Lower leg skin (tissue), 4 donors: ENCODE results near the gene PPM1M. TPM values are rescaled to one million over a fixed set of nuclear protein-coding genes. Genes with fewer than 3 reads are reported as not detected.
A peak's percentile ranks its signal among the peaks of the same experiment; 100 is the strongest.
"Not testable (repeated sequence)": the region's sequence is repeated elsewhere in the genome, so short reads cannot be mapped to it uniquely, and the experiment has no call there.

Experiments
- DNase-seq, 2 donors: peaks; one replicate each; pipeline ENCODE4 v3.0.0-alpha.2; 2019; ENCODE audit warnings: low spot score in 2 of 2
- H3K4me3 ChIP-seq: fragments of 200-600 bp; sonication (generic); 2 replicates; pipeline ENCODE4 v1.5.1; 2017; ENCODE audit warnings: mild to moderate bottlenecking, low read depth; ENCODE audit not compliant: poor library complexity, severe bottlenecking
- CTCF ChIP-seq, 3 donors: fragments of 450-650 bp; IDR thresholded peaks; one replicate each; pipeline ENCODE4 v1.5.1; 2016; ENCODE audit warnings: antibody characterized with exemption in 3 of 3, mild to moderate bottlenecking in 3 of 3, moderate library complexity in 2 of 3
- POLR2A ChIP-seq, 2 donors: fragments of 450-650 bp; IDR thresholded peaks; one replicate each; pipeline ENCODE4 v1.6.1; 2016 to 2017; ENCODE audit warnings: antibody characterized with exemption in 2 of 2, mild to moderate bottlenecking in 1 of 2, moderate library complexity in 1 of 2
- WGBS, 2 donors: methylation state at CpG; one replicate each; pipeline ENCODE4 v1.1.5; 2018; 5-methylcytosine and 5-hydroxymethylcytosine counted together
- intact Hi-C: fragments of 100-400 bp; cut with DNase I; formaldehyde crosslinking; loops from one replicate; pipeline ENCODE4 v1.15.0; 2023; ENCODE audit warnings: low total_unique reads
- total RNA-seq, 4 donors: library from RNA; depleted of rRNA; stranded (reverse); fragments of >200 nt; gene quantifications; one replicate each; pipeline ENCODE4 v1.1.0, GENCODE V29; 2016

Gene PPM1M
- total RNA-seq, 4 donors from 2014 or later = 10.4 to 28.6 (median 14.0) TPM

GRCh38 chr3:52272831-52273230 is 27.3 kb downstream of the PPM1M start:
- TF ChIP-seq CTCF (IDR thresholded peaks at IDR 0.05) (no peak), POLR2A (IDR thresholded peaks at IDR 0.05) (no peak)
- no peak overlapping the region for H3K4me3 ChIP-seq
- no peak for DNase-seq
- 90 to 93% methylated on average over 3 of the region's 3 CpGs for WGBS, 2 donors
- intact Hi-C loops = no loop called here

GRCh38 chr3:52274781-52275180 is 29.2 kb downstream of the PPM1M start:
- DNase-seq = peak in 1 of 2 donors; percentile 78
- H3K4me3 ChIP-seq = not testable (repeated sequence)

GRCh38 chr3:52277071-52277964 is 31.8 kb downstream of the PPM1M start:
- 1% methylated on average over 28 of the region's 28 CpGs for WGBS, 2 donors
- no peak for TF ChIP-seq POLR2A (IDR thresholded peaks at IDR 0.05)
- no peak for TF ChIP-seq CTCF (IDR thresholded peaks at IDR 0.05)
- H3K4me3 ChIP-seq = peak overlapping the region; percentile 70
- intact Hi-C loops = no loop called here
- DNase-seq = peak; percentile 62 to 95

More at GRCh38 chr3:52274781-52275180, 29.2 kb downstream of the PPM1M start:
- intact Hi-C loops = not testable (repeated sequence)
- 88 to 93% methylated on average over 18 of the region's 18 CpGs for WGBS, 2 donors

GRCh38 chr3:52277972-52278509 is 32.5 kb downstream of the PPM1M start:
- peak; percentile 55 to 93 for DNase-seq
- peak overlapping the region; percentile 70 for H3K4me3 ChIP-seq
- 0 to 1% methylated on average over 18 to 54 of the region's 54 CpGs for WGBS, 2 donors
- intact Hi-C loops = no loop called here
- TF ChIP-seq POLR2A (IDR thresholded peaks at IDR 0.05) (no peak), CTCF (IDR thresholded peaks at IDR 0.05) (no peak)

- TF ChIP-seq POLR2A (IDR thresholded peaks at IDR 0.05) = peak in 1 of 2 donors; percentile 68
- no peak for TF ChIP-seq CTCF (IDR thresholded peaks at IDR 0.05)
Measured at GRCh38 chr3:52278510-52279069, 33.0 kb downstream of the PPM1M start, which contains the start of gene WDR82. WDR82 (minus strand) TSS chr3:52278649; CDS start chr3:52278361, 288 bp downstream.

GRCh38 chr3:52279596-52279995 is 34.0 kb downstream of the PPM1M start:
- WGBS, 2 donors = 22 to 31% methylated on average over 2 of the region's 2 CpGs
- TF ChIP-seq CTCF (IDR thresholded peaks at IDR 0.05) (no peak), POLR2A (IDR thresholded peaks at IDR 0.05) (no peak)
- no peak for DNase-seq
- no peak overlapping the region for H3K4me3 ChIP-seq
- intact Hi-C loops = no loop called here

More at GRCh38 chr3:52278510-52279069, 33.0 kb downstream of the PPM1M start, which contains the start of gene WDR82:
- DNase-seq = peak; percentile 95 to 99
- H3K4me3 ChIP-seq = peak within 1 kb of the TSS; percentile 70
- WGBS, 2 donors = 1% methylated on average over 30 to 31 of the region's 58 CpGs
- intact Hi-C loops = no loop called here
